ENCODE measurements around the gene CYP4F3. TPM values are rescaled to one million over a fixed set of nuclear protein-coding genes. Genes with fewer than 3 reads are reported as not detected.
"Not testable (repeated sequence)": the region's sequence is repeated elsewhere in the genome, so short reads cannot be mapped to it uniquely, and the experiment has no call there.

Gene CYP4F3
- total RNA-seq, 1 experiment from 2014 or later = not detected

DNA sequence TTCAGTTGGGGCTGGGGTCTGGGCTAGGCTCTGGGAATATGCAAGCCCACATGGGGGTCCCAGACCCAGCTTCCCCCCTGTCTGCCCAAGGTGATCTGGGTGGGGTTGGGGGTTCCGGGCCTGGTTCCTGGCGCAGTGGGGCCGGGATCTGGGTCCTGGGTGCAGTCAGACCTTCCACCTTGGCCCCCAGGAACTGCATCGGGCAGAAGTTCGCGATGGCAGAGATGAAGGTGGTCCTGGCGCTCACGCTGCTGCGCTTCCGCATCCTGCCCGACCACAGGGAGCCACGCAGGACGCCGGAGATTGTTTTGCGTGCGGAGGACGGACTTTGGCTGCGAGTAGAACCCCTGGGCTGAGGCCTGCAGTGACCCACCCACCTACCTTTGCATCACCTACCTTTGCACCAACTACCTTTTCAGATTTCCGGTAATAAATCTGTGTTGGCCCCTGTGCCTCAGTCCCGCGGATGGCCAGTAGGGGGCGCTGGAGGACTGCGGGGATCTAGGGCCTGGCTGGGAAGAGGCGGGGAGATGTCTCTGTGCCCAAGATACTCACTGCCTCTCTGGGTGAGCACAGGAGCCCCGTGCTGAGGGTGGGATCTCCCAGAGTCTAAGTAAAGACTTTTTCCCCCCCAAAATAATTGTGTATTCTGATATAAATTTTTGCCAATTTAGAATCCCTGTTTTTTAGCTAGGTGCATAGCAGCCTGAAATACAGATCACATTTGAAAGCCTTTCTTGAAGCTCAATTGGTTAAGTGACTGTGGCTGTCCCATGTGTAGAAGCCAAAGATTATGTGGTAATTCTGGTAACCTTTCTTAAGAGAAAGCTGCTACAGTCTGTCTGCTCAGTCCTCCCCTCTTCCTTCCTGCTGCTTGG lies 11.5 kb upstream of the CYP4F3 start:
- DNase-seq (ENCODE audit: low read depth) = peak; percentile 29

DNA sequence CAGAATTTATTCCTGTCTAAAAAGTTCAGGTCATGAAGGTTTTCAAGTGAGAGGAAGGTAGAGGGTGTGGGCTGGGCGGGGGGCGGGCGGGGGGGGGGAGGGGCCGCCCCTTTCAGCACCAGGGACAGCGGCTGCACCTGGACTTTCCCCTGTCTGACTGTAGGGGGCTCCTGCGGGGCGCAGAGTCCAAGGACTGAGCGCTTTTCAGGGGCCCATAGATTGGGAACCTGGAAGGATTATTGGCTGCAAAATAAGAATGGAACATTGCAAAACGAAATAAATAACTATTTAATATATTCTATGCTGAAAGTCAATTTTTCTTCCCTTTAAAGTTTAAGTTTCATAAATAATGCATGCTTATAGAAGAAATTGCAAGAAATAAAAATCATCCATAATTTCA lies 8.9 kb upstream of the CYP4F3 start:
- DNase-seq (ENCODE audit: low read depth) = peak; percentile 20

DNA sequence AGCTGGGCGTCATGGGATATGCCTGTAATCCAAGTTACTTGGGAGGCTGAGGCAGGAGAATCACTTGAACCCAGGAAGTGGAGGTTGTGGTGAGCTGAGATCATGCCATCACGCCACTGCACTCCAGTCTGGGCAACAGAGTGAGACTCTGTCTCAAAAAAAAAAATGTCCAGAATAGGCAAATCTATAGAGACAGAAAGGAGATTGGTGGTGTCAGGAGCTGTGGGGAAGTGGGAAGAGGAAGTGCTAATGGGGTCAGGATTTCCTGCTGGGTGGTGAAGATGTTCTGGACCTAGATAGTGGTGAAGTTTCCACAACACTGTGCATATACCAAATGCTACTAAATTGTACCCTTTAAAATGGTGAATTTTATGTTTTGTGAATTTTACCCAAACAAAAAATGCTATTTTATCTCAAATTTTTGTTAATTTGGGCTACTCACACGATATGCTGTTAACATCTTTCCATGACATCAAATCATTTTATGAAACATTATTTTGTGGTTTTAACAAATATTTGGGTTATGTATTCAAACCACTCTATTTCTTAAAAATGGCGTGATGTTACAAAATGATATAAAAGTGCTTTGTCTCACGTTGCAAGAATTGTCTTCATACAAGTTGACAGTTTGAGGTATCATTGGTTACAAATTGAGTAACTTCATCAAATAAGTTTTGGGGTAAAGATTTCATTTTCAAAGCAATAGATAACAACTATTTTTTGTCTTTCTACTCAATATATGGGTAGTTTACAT lies 7.4 kb upstream of the CYP4F3 start:
- DNase-seq (ENCODE audit: low read depth) = no peak

DNA sequence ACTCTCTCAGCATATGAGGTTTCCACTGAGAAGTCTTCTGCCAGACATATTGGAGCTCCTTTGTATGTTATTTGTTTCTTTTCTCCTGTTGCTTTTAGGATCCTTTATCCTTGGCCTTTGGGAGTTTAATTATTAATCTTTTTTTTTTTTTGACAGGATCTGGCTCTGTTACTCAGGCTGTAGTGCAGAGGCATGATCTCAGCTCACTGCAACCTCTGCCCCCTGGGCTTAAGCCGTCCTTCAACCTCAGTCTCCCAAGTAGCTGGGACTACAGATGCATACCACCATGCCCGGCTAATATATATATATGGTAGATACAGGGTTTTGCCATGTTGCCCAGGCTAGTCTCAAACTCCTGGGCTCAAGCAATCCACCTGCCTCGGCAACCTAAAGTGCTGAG lies 6.6 kb upstream of the CYP4F3 start:
- no peak for DNase-seq (ENCODE audit: low read depth)

DNA sequence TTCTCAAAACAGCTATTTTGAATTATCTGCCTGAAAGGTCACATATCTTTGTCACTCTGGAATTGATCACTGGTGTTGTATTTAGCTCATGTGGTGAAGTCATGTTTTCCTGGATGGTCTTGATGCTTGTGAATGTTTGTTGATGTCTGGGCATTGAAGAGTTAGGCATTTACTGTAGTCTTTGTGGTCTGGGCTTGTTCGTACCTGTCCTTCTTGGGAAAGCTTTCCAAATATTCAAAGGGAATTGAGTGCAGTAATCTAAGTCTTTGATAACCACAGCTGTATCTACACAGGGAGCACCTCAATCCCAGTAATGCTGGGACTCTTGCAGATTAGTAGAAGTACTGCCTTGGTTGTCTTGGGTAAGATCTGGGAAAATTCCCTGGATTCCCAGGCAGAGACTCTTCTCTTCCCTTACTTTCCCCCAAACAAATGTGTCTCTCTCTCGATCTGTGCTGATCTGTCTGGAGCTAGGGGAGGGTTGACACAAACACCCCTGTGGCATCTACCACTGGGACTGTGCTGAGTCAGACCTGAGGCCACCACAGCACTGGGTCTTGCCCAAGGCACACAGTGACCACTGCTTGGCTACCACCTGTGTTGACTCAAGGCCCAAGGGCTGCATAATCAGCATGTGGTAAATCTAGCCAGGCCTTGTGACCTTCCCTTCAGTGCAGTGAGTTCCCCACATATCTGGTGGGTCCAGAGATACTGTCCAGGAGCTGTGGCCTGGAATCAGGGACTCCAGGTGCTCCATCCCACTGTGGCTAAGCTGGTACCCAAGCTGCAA lies 5.5 kb upstream of the CYP4F3 start:
- no peak for DNase-seq (ENCODE audit: low read depth)

DNA sequence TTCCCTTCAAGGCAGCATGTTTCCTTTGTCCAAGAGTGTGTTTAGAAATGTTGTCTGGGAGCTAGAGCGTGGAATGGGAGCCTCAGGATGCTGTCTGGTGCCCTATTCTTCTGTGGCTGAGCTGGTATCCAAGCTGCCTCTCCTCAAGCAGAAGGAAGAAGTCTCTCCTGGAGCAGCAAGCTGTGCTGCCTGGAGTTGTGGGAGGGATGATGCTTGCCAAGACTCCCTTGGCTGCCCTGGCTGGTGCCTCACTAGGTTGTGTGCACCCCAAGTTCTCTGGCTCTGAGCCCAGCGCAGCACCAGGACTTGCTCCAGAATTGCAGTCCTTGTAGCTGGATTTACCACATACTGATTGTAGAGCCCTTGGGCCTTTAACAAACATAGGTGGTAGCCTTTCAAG lies 4.7 kb upstream of the CYP4F3 start:
- DNase-seq (ENCODE audit: low read depth) = no peak

DNA sequence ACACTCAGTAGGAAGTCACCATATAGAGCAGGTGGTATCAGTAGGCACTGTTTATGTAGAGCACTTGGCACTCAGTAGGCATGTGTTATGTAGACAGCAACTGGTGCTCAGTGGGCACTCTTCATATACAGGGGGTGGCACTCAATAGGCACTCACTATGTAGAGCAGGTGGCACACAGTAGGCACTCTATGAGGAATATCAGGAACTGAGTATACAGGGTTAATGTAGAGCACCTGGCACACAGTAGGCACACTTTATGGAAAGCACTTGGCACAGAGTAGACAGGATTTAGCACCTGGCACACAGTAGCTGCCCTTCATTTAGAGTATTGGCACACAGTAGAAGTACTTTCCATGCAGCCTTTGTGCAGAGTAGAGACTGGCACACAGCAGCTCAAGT lies 1.1 kb upstream of the CYP4F3 start:
- no peak for DNase-seq (ENCODE audit: low read depth)

DNA sequence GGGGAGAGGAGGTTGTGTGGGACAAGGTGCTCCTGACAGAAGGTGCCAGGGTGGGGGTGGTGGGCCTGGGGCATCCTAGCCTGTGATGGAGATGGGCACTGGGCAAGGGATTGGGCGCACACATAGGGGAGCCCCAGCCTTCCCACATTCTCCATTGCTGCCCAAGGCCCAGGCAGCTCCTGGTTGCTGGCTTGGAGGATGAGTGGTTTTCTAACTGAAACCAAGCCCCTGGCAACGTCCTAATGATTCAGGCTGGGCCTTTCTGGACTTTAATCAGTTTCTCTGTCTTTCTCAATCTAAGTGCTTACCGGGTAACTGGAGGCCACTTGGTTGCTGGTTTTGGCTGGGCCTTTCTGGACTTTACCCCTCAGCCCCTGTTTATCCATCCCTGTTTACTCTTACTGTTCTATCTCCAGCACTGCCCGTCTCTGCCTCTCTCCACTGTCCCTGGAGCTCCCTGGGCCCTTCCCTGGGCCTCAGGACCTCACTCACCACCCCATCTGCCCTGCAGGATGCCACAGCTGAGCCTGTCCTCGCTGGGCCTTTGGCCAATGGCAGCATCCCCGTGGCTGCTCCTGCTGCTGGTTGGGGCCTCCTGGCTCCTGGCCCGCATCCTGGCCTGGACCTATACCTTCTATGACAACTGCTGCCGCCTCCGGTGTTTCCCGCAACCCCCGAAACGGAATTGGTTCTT lies 354 bp downstream of the CYP4F3 start:
- no peak for DNase-seq (ENCODE audit: low read depth)

DNA sequence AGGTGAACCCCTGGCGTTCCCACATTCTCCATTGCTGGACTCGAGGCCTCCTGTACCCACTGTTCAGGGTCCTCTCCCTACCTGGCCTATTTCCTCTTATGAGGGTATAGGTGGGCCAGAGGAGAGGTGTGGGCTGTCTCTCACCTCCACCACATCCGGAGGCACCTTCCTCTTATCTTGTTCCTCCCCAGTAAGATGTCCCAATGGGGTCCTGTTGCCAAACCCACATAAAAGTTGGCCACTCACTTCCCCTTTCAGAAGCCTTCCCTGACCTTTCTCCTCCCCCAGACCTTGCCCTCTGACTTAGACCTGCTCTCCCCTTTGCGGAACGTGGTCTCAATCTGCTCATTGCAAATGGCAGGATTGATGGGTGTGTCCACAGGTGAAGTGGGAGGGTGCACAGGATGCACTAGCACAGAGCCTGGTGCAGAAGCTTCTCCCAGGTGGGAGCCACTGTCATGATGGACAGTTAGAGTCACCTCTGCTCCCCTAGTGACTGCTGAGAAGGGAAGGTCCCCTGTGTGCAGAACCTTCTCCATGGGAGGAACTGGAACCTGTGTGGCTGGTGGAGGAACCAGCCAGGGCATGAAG lies 1.3 kb downstream of the CYP4F3 start:
- DNase-seq (ENCODE audit: low read depth) = no peak

DNA sequence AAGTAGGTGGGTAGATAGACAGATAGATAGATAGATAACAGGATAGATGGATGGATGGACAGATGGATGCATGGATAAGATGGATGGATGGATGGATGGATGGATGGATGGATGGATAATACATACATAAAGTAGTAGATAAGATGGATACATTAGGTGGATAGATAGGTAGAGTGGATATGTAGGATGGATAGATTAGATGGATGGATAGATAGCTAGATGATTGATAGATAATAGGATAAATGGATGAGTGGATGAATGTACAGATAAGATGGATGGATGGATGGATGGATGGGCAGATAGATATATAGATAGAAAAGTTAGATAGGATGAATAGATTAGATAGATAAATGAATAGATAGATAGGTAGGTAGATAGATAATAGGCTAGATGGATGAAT lies 2.1 kb downstream of the CYP4F3 start:
- no peak for DNase-seq (ENCODE audit: low read depth)

DNA sequence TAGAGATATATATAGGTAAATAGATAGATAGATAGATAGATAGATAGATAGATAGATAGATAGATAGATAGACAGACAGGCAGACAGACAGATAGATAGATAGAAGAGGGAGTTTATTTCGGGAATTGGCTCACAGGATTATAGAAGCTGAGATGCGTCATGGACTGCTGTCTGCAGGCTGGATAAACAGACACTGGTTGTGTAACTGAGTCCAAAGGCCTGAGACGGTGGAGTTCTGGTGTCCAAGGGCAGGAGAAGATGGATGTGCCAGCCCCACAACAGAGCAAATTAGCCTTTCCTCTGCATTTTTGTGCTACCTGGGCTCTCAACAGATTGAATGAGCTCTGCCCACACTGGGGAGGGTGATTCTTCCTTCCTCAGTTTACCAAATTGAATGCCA lies 2.7 kb downstream of the CYP4F3 start:
- DNase-seq (ENCODE audit: low read depth) = no peak

DNA sequence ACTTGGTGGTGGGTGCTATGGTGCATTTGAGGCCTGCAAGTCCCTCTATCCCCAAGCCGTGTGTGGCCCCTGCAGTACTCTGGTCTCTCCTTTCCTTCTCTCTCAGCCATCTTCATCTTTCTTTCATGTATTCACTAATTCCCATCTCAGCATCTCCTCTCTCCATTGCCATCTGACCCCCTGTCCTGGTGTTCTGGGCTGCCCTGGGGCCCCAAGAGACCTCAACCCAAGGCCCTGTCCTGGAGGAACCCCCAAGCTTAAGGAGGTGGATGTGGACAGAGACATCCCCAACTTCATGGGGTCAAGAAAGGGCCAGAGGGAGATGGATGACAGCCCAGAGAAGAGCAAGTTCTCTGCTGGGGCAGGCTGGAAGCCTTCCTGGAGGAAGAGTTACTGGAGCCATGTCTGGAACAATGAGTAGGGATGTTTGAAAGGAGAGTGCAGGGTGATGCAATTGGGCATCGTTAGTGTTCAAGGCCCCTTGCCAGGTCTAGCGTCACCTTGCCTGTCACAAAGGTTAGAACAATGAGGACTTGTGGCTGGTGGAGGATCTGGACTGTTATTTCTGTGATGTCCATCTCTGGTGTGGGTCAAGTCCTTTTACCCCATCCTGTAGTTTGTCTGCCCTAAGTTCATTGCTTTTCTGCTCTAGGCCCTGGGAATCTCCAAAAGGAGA lies 3.5 kb downstream of the CYP4F3 start:
- no peak for DNase-seq (ENCODE audit: low read depth)

DNA sequence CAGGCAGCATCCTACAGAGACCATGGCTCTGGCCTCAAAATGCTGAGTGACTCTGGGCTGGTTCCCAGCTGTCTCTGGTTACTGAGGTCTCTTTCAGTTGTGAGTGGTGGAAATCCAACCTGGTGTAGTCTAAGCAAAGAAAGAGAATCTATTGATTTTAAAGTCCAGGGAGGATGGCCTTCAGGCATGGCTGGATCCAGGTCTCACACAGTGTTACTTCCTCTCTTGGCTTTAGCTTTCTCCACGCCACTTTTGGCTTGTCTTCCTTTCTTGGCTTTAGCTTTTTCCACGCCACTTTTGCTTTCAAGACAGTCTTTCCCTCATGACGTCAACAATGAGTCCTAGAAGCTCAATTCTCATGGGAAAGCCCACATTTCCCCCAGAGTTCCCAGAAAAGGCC lies 4.1 kb downstream of the CYP4F3 start:
- no peak for DNase-seq (ENCODE audit: low read depth)

DNA sequence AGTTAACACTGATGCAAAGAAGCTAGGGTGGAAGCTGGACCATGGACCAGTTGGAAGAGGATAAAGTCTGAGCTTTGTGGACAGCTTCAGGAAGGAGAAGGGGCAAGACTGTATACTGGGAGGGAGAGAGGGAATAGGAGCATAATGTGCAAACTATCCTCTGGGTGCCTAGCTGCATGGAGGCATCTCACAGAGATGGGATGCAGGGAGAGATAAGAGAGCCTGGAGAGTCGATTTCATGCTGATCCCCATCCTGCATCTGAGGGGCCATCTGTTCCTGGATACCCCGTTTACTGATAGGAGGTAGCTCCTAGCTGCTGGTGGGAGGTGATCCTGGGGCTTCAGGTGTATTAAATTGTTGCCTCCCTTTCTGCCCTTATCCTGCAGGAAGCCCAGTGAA lies 8.8 kb downstream of the CYP4F3 start:
- DNase-seq (ENCODE audit: low read depth) = no peak

DNA sequence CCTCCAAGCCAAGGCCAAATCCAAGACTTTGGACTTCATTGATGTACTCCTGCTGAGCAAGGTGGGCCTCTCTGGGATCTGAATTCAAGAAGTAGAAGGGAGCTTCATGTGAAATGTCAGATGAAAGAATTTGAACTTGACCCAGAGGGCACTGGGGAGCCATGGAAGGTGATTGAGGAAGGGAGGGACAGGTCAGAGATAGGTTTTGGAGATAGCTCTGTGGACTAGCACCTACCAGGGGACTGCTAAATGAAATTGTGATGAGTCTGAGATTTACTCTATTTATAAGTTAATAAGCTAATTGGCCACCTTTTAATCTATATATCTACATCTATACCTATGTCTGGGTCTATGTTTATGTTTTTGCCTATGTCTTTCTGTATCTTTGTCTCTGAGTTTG lies 9.4 kb downstream of the CYP4F3 start:
- DNase-seq (ENCODE audit: low read depth) = not testable (repeated sequence)

DNA sequence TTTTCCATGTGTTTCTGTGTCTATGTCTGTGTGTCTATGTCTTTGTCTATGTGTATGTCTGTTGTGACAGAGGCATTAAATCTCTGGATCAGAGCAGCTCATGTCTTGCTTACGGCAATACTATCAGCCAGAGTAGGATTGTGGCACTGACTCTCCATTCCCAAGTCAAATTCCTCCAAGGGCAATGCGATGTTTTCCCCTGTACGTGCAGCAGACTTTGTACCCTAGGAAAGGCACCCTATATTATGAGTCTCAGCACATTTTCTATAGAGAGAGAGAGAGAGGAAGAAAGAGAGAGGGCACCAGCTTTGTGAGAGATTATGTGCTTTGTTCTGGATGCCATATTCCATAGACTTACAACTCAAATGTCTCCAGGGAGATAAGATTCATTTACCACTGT lies 11.1 kb downstream of the CYP4F3 start:
- no peak for DNase-seq (ENCODE audit: low read depth)

DNA sequence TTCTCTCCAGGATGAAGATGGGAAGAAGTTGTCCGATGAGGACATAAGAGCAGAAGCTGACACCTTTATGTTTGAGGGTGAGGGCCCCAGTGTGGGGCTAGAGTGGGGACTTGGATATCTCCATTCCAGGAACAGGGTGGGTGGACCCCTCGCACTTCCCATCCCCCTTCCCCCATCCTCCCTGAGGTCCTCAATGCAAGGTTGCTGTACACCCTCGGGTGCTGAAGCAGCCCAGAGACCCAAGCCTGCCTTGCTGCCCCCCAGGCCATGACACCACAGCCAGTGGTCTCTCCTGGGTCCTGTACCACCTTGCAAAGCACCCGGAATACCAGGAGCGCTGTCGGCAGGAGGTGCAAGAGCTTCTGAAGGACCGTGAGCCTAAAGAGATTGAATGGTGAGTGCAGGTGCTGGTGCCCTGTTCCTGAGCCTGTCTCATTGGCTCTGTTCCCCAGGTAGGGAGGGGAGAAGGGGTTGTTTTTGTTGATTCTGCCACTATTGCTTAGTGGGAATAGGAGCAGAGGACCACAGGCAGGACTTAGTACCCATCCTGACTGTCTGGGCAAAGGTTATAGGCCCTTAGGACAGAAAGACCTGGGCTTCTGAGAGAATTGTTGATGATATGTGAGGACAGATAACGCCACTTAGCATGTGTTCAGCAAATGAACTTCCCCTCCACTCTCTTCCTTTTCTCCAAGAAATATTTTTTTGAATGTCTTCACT lies 12.0 kb downstream of the CYP4F3 start:
- no peak for DNase-seq (ENCODE audit: low read depth)

DNA sequence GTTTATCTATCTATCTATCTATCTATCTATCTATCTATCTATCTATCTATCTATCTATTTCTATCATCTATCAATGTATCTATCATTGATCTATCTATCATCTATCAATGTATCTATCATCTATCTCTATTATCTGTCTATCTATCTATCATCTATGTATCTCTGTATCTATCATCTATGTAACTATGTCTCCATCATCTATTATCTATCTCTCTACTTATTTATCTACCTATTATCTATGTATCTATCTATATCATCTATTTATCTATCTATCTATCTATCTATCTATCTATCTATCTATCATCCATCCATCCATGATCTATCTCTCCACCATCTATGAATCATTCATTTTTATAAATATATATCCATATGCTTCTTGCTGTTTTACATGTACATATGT lies 15.8 kb downstream of the CYP4F3 start:
- no peak for DNase-seq (ENCODE audit: low read depth)

DNA sequence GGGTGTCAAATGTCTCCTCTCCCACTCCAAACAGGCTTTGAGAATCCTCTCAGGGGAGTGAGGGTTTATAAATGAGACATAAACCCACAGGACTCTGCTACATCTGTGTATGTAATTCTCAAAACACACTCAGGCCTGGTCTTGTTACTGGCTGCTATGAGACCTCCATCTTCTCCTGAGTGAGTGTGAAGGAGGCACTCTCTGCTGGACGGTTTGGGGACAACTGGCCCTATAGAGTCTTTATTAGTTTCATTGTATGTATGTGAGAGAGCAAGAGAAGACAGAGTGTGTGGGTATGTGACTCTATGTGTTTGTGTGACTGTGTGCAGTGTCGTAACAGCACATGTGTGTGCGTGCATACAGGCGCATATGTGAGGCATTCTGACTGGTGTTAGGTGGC lies 22.6 kb downstream of the CYP4F3 start:
- DNase-seq (ENCODE audit: low read depth) = no peak

DNA sequence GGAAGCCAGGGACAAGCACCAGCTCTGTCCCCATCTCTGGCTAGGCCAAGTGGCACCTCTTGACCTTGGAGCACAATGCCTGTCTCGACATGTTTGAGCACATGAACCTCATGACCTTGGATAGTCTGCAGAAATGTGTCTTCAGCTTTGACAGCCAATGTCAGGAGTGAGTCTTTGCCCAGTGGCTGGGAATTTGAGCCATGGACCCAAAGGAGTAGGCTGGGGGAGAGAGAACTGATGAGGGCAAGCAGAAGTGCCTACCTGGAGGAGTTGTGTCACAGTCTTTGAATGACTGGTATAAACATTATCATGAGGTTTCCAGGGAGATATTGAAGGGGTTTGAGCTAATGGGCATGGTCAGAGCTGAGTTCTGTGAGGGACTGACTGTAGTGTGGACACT lies 25.5 kb downstream of the CYP4F3 start:
- no peak for DNase-seq (ENCODE audit: low read depth)

Data from RPMI7951 (cell line).